Testis (tissue), 3 donors: ENCODE measurements around the gene SCG5. TPM values are rescaled to one million over a fixed set of nuclear protein-coding genes. Genes with fewer than 3 reads are reported as not detected.

Source experiments
- DNase-seq: peaks from one replicate; pipeline ENCODE4 v3.0.0-alpha.2; 2019
- H3K27ac ChIP-seq, 2 donors: fragments of 200-600 bp; sonication (generic); one replicate each; pipeline ENCODE4 v1.5.1; 2019
- H3K27me3 ChIP-seq: fragments of 200-600 bp; sonication (generic); one replicate; pipeline ENCODE4 v1.5.1; 2019
- H3K36me3 ChIP-seq: fragments of 200-600 bp; sonication (generic); one replicate; pipeline ENCODE4 v1.5.1; 2017; ENCODE audit warnings: low read depth; ENCODE audit errors: missing control alignments
- H3K4me1 ChIP-seq: fragments of 200-600 bp; sonication (generic); one replicate; pipeline ENCODE4 v1.5.1; 2019
- H3K4me3 ChIP-seq, 2 donors: fragments of 200-600 bp; sonication (generic); one replicate each; pipeline ENCODE4 v1.5.1; 2017 to 2019
- H3K9me3 ChIP-seq: fragments of 200-600 bp; sonication (generic); one replicate; pipeline ENCODE4 v1.5.1; 2017
- POLR2A ChIP-seq: fragments of 450-650 bp; IDR thresholded peaks from one replicate; pipeline ENCODE4 v1.6.1; 2017; ENCODE audit warnings: antibody characterized with exemption, mild to moderate bottlenecking, moderate library complexity
- WGBS, 2 donors: methylation state at CpG; one replicate each; pipeline ENCODE4 v1.1.5; 2018; 5-methylcytosine and 5-hydroxymethylcytosine counted together
- intact Hi-C: fragments of 100-400 bp; cut with DNase I; formaldehyde crosslinking; loops from one replicate; pipeline ENCODE4 v1.15.1; 2023; ENCODE audit warnings: low total_unique reads
- polyA plus RNA-seq: library from polyadenylated mRNA; stranded (reverse); fragments of 350-450 nt; fragmentation: Illumina TruSeq; extraction: RNeasy Lipid Tissue Mini Kit (QIAGEN cat#74804); gene quantifications from one replicate; pipeline ENCODE4 v1.2.3, GENCODE V29; 2014; ENCODE audit warnings: low read depth, low replicate concordance; ENCODE audit not compliant: insufficient read depth
- total RNA-seq, 2 donors: library from RNA; depleted of rRNA; stranded (reverse); fragments of >200 nt; gene quantifications; one replicate each; pipeline ENCODE4 v1.2.3, GENCODE V29; 2016
- TF ChIP-seq, protein P1 (sequence below), 3 experiments: fragments of 450-650 bp in 2 of 3; fragments of 200-600 bp in 1 of 3; sonication (generic) in 1 of 3; IDR thresholded peaks; one replicate each; pipeline ENCODE4 v1.5.1; 2016 to 2019; ENCODE audit warnings: antibody characterized with exemption in 3 of 3, mild to moderate bottlenecking in 2 of 3, moderate library complexity in 1 of 3

Gene SCG5
- total and polyA plus RNA-seq, 3 donors from 2014 or later: 10.6 to 38.3 (median 10.9) TPM

DNA sequence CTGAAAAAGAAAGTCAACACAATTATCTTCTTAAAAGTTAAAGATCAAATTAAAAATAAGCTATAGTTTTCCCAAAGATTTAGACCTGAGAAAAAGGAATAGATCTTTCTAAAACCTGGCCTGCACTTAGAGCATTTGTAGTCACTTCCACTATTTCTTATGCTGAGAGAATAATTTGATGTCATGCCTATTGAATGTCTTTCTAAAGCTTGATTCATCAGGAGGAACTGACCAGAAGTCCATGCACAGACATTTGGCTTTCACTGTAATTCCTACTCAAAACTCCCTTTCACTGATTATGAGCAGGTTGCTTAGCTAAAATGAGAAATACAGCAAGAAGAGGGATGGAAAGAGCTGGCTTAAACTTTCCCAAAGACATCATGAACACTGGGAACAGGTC, 80.6 kb downstream of the SCG5 start:
- Histone ChIP-seq H3K4me1 (peaks cover 10% of the 10 kb centered on the region), H3K9me3 (no peaks in the 10 kb centered on the region), H3K27ac (no peak overlapping the region), H3K36me3 (no peaks in the 10 kb centered on the region), H3K4me3 (no peak overlapping the region), H3K27me3 (no peaks in the 10 kb centered on the region)
- intact Hi-C loops: no loop called here
- no peak for DNase-seq
- TF ChIP-seq, protein P1, sequence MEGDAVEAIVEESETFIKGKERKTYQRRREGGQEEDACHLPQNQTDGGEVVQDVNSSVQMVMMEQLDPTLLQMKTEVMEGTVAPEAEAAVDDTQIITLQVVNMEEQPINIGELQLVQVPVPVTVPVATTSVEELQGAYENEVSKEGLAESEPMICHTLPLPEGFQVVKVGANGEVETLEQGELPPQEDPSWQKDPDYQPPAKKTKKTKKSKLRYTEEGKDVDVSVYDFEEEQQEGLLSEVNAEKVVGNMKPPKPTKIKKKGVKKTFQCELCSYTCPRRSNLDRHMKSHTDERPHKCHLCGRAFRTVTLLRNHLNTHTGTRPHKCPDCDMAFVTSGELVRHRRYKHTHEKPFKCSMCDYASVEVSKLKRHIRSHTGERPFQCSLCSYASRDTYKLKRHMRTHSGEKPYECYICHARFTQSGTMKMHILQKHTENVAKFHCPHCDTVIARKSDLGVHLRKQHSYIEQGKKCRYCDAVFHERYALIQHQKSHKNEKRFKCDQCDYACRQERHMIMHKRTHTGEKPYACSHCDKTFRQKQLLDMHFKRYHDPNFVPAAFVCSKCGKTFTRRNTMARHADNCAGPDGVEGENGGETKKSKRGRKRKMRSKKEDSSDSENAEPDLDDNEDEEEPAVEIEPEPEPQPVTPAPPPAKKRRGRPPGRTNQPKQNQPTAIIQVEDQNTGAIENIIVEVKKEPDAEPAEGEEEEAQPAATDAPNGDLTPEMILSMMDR (IDR thresholded peaks at IDR 0.05): no peak
- no peak for TF ChIP-seq POLR2A

DNA sequence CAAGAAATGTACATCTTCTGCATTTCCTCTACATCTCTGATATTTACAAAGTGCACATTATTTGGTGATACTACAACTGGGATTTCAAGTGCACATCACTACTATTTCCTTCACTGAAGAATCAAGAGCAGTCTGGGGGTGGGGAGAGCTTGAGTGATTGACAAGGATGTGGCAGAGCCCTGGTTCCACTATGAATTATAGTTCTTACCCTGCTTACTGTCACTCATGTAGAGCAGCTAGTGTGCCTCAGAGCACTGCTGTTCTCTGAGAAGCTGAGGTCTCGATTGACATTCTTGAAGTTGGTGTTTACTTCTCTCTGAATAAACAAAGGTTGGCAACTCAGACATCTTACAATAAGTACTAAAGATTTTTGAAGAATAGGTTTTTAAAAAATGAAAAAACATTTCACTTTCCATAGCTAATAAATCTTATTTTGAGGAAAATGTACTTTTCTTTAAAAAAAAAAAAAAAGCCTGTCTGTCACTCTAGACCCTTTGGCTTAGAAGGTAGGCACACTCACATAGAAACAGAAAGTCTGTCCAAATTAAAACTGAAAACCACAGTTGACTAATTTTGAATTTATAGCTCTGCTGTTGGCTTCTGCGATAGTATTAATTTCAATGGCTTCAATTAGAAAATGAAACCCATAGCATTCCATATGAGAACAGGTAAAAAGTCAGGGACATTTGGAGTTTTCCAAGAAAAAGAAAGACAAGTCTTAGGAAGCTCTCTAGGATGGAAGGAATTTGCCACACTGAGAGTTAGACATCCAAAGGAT, 81.8 kb downstream of the SCG5 start:
- intact Hi-C loops: no loop called here
- H3K27me3 ChIP-seq: no peaks in the 10 kb centered on the region

GRCh38 chr15:32729700-32730395, 88.3 kb downstream of the SCG5 start:
- no peaks in the 10 kb centered on the region for H3K36me3 ChIP-seq
- H3K27ac ChIP-seq: no peak overlapping the region
- TF ChIP-seq, protein P1 (IDR thresholded peaks at IDR 0.05): no peak
- no peak for TF ChIP-seq POLR2A
- H3K4me1 ChIP-seq: no peaks in the 10 kb centered on the region
- H3K9me3 ChIP-seq: no peaks in the 10 kb centered on the region
- intact Hi-C loops: no loop called here
- no peaks in the 10 kb centered on the region for H3K27me3 ChIP-seq
- no peak overlapping the region for H3K4me3 ChIP-seq
- whole genome bisulfite sequencing, 2 donors: 76 to 79% methylated on average over 10 of the region's 10 CpGs
- DNase-seq: no peak

More for the DNA sequence above, 81.8 kb downstream of the SCG5 start:
- no peaks in the 10 kb centered on the region for H3K9me3 ChIP-seq
- H3K27ac ChIP-seq: no peak overlapping the region
- TF ChIP-seq, protein P1 (IDR thresholded peaks at IDR 0.05): no peak
- no peak for TF ChIP-seq POLR2A
- H3K4me3 ChIP-seq: no peak overlapping the region
- H3K36me3 ChIP-seq: no peaks in the 10 kb centered on the region
- DNase-seq: no peak
- H3K4me1 ChIP-seq: peaks cover 7% of the 10 kb centered on the region
- 86 to 92% methylated on average over 2 of the region's 2 CpGs for WGBS, 2 donors

DNA sequence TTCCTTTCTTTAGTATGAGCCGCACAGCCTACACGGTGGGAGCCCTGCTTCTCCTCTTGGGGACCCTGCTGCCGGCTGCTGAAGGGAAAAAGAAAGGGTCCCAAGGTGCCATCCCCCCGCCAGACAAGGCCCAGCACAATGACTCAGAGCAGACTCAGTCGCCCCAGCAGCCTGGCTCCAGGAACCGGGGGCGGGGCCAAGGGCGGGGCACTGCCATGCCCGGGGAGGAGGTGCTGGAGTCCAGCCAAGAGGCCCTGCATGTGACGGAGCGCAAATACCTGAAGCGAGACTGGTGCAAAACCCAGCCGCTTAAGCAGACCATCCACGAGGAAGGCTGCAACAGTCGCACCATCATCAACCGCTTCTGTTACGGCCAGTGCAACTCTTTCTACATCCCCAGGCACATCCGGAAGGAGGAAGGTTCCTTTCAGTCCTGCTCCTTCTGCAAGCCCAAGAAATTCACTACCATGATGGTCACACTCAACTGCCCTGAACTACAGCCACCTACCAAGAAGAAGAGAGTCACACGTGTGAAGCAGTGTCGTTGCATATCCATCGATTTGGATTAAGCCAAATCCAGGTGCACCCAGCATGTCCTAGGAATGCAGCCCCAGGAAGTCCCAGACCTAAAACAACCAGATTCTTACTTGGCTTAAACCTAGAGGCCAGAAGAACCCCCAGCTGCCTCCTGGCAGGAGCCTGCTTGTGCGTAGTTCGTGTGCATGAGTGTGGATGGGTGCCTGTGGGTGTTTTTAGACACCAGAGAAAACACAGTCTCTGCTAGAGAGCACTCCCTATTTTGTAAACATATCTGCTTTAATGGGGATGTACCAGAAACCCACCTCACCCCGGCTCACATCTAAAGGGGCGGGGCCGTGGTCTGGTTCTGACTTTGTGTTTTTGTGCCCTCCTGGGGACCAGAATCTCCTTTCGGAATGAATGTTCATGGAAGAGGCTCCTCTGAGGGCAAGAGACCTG, 89.5 kb downstream of the SCG5 start:
- peak; percentile 28 for DNase-seq
- Histone ChIP-seq H3K9me3 (no peaks in the 10 kb centered on the region), H3K36me3 (no peaks in the 10 kb centered on the region), H3K4me3 (no peak overlapping the region), H3K27ac (no peak overlapping the region), H3K4me1 (no peaks in the 10 kb centered on the region), H3K27me3 (no peaks in the 10 kb centered on the region)
- intact Hi-C loops: no loop called here
- WGBS, 2 donors: 51 to 52% methylated on average over 13 to 27 of the region's 27 CpGs
- TF ChIP-seq POLR2A: no peak
- TF ChIP-seq, protein P1 (IDR thresholded peaks at IDR 0.05): no peak
